OCI-LY1 (cell line): ENCODE results near the gene TSHR.

Experiments used
- EZH2 ChIP-seq: fragments of 200-600 bp; sonication (generic), shearing (Covaris generic); IDR thresholded peaks from 2 replicates; pipeline ENCODE4 v1.8.0; 2017; ENCODE audit warnings: borderline replicate concordance, mixed run types, mild to moderate bottlenecking, antibody characterized with exemption, low read length, moderate library complexity, mixed read lengths
- TF ChIP-seq, protein P1 (sequence below): fragments of 200-600 bp; sonication (generic), shearing (Covaris generic); IDR thresholded peaks from 2 replicates; pipeline ENCODE4 v1.5.1; 2017; ENCODE audit warnings: mild to moderate bottlenecking, antibody characterized with exemption, low read length, moderate library complexity, mixed read lengths

DNA sequence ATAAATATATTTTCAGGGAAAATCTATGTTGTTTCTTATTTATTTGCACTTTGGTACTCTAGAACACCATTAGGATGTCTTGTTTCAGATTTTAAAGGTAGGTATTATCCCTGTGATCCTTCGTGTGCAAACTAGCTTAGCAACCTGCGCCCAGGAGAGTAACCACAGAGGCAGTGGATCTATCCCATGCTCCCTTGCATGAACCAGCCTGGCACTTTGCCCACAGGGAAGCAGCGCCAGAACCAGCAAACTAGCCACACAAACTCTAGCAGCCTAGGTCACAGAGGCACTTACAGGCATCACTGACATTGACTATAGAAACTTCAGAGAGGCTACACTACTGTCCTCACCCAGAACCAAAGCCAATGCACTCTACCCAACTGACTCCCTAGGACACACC lies 76.1 kb downstream of the TSHR start:
- TF ChIP-seq, protein P1, sequence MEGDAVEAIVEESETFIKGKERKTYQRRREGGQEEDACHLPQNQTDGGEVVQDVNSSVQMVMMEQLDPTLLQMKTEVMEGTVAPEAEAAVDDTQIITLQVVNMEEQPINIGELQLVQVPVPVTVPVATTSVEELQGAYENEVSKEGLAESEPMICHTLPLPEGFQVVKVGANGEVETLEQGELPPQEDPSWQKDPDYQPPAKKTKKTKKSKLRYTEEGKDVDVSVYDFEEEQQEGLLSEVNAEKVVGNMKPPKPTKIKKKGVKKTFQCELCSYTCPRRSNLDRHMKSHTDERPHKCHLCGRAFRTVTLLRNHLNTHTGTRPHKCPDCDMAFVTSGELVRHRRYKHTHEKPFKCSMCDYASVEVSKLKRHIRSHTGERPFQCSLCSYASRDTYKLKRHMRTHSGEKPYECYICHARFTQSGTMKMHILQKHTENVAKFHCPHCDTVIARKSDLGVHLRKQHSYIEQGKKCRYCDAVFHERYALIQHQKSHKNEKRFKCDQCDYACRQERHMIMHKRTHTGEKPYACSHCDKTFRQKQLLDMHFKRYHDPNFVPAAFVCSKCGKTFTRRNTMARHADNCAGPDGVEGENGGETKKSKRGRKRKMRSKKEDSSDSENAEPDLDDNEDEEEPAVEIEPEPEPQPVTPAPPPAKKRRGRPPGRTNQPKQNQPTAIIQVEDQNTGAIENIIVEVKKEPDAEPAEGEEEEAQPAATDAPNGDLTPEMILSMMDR, result no peak
- TF ChIP-seq EZH2, result no peak
